Spleen (tissue), 7 donors: Measurements from ENCODE around the gene EIF3F.

Experiments
- POLR2A ChIP-seq, 3 donors: fragments of 450-650 bp; IDR thresholded peaks; one replicate each; pipeline ENCODE4 v1.5.1; 2017; ENCODE audit warnings: antibody characterized with exemption in 3 of 3, mild to moderate bottlenecking in 1 of 3
- TF ChIP-seq, protein P1 (sequence below), 11 experiments: fragments of 200-600 bp in 7 of 11; fragments of 450-650 bp in 4 of 11; sonication (generic) in 4 of 11; IDR thresholded peaks in 8 of 11; conservative IDR thresholded peaks in 3 of 11; 1 replicate in 7 of 11; 2 replicates in 4 of 11; pipeline versions ENCODE4 v1.4.0 to v1.8.0; 2016 to 2021; ENCODE audit warnings: antibody characterized with exemption in 11 of 11, inconsistent platforms in 4 of 11, mild to moderate bottlenecking in 1 of 11
- donor health status: DM: no; HTN: no; CAD: no; lungs with moderate emphysema.
- donor health status: DM: no; HTN: no; CAD: no.
- donor health status: DM: no; HTN: no; CAD: no.

DNA sequence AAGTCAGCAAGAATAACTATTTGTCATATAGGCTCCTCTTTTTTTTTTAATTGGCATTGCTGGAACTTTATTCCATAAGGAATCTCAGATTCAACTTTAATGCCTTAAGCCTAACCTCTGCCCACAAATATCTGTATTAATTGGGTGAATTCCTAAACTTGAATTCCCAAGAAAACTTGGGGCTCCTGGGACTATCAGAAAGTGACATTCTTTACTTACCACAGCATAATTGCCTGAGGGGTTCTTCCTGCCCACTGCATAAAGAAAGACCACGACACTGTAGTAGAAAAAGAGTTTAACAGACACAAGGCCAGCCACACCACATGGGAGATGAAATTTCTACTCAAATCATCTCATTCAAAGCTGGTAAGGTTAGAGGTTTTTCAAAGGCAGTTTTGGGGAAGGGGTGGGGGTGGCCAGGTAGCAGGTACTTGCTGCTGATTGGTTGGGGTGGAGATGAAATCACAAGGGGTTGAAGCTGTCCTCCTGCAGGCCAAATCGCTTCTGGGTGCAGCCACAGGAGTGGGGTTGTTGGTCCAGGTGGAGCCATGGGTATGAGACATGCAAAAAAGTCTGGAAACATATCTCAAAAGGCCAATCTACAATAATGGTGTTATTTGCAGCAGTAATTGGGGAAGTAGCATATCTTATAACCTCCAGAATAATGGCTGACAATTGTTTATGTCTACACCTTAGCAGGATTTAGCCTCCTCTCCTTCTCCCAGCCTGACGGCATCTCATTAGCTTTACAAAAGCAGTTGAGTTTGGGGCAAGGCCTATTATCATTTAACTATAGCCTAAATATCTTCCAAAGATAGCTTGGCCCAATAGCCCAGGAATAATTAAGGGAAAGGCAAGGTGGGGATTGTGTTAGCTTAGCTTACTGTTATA, 17.1 kb upstream of the EIF3F start:
- TF ChIP-seq, protein P1, sequence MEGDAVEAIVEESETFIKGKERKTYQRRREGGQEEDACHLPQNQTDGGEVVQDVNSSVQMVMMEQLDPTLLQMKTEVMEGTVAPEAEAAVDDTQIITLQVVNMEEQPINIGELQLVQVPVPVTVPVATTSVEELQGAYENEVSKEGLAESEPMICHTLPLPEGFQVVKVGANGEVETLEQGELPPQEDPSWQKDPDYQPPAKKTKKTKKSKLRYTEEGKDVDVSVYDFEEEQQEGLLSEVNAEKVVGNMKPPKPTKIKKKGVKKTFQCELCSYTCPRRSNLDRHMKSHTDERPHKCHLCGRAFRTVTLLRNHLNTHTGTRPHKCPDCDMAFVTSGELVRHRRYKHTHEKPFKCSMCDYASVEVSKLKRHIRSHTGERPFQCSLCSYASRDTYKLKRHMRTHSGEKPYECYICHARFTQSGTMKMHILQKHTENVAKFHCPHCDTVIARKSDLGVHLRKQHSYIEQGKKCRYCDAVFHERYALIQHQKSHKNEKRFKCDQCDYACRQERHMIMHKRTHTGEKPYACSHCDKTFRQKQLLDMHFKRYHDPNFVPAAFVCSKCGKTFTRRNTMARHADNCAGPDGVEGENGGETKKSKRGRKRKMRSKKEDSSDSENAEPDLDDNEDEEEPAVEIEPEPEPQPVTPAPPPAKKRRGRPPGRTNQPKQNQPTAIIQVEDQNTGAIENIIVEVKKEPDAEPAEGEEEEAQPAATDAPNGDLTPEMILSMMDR (IDR thresholded peaks at IDR 0.05 in 8 of 11, conservative IDR thresholded peaks at IDR 0.05 in 3 of 11) = no peak
- no peak for TF ChIP-seq POLR2A (IDR thresholded peaks at IDR 0.05)
